Measurements from ENCODE around the gene PTPRN2.

PTPRN2 gene

GRCh38 chr7:157862731-157863130, 724.9 kb downstream of the PTPRN2 start:
- H3K4me3 ChIP-seq (ENCODE audit: low read depth, low read length): no peak overlapping the region
- TF ChIP-seq, protein P1, sequence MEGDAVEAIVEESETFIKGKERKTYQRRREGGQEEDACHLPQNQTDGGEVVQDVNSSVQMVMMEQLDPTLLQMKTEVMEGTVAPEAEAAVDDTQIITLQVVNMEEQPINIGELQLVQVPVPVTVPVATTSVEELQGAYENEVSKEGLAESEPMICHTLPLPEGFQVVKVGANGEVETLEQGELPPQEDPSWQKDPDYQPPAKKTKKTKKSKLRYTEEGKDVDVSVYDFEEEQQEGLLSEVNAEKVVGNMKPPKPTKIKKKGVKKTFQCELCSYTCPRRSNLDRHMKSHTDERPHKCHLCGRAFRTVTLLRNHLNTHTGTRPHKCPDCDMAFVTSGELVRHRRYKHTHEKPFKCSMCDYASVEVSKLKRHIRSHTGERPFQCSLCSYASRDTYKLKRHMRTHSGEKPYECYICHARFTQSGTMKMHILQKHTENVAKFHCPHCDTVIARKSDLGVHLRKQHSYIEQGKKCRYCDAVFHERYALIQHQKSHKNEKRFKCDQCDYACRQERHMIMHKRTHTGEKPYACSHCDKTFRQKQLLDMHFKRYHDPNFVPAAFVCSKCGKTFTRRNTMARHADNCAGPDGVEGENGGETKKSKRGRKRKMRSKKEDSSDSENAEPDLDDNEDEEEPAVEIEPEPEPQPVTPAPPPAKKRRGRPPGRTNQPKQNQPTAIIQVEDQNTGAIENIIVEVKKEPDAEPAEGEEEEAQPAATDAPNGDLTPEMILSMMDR (IDR thresholded peaks at IDR 0.05; ENCODE audit: control insufficient read depth, extremely low read depth, insufficient read depth): no peak
- no peak for DNase-seq (ENCODE audit: low read depth)

- DNase-seq (ENCODE audit: low read depth): no peak
- H3K4me3 ChIP-seq (ENCODE audit: low read depth, low read length): no peak overlapping the region
- TF ChIP-seq, protein P1 (IDR thresholded peaks at IDR 0.05; ENCODE audit: control insufficient read depth, extremely low read depth, insufficient read depth): no peak
These were observed 726.1 kb downstream of the PTPRN2 start for GRCh38 chr7:157861551-157861950.

DNA sequence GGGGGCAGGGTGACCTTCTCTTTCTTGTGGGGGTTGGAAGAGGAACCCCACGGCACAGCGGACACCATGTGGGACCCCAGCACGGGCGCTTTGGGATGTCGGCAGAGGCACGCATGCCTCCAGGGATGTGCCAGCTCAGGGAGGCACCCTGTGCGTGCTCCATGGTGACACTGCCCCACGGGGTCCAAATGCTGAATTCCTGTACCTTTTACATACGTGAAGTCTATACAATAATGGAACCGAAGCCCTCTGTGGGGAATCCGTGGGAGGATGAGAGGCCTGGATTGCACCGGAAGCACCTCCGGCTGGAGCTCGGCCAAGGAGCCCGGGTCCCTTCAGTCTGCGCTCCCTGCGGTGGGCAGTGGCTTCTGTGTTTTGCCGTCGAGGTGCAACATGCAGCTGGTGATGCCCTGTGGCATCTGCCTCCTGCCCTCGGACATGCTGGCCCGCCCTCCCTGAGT, 726.6 kb downstream of the PTPRN2 start:
- DNase-seq (ENCODE audit: low read depth): no peak
- H3K4me3 ChIP-seq (ENCODE audit: low read depth, low read length): no peak overlapping the region
- TF ChIP-seq, protein P1 (IDR thresholded peaks at IDR 0.05; ENCODE audit: control insufficient read depth, extremely low read depth, insufficient read depth): no peak

GRCh38 chr7:157860406-157860805, 727.2 kb downstream of the PTPRN2 start:
- TF ChIP-seq, protein P1 (IDR thresholded peaks at IDR 0.05; ENCODE audit: control insufficient read depth, extremely low read depth, insufficient read depth): no peak
- no peak overlapping the region for H3K4me3 ChIP-seq (ENCODE audit: low read depth, low read length)
- no peak for DNase-seq (ENCODE audit: low read depth)

- no peak overlapping the region for H3K4me3 ChIP-seq (ENCODE audit: low read depth, low read length)
- TF ChIP-seq, protein P1 (IDR thresholded peaks at IDR 0.05; ENCODE audit: control insufficient read depth, extremely low read depth, insufficient read depth): no peak
- DNase-seq (ENCODE audit: low read depth): no peak
These were observed 727.7 kb downstream of the PTPRN2 start for GRCh38 chr7:157859915-157860314.

- TF ChIP-seq, protein P1 (IDR thresholded peaks at IDR 0.05; ENCODE audit: control insufficient read depth, extremely low read depth, insufficient read depth): no peak
- H3K4me3 ChIP-seq (ENCODE audit: low read depth, low read length): no peak overlapping the region
- no peak for DNase-seq (ENCODE audit: low read depth)
These were observed 730.0 kb downstream of the PTPRN2 start for GRCh38 chr7:157857578-157858075.

DNA sequence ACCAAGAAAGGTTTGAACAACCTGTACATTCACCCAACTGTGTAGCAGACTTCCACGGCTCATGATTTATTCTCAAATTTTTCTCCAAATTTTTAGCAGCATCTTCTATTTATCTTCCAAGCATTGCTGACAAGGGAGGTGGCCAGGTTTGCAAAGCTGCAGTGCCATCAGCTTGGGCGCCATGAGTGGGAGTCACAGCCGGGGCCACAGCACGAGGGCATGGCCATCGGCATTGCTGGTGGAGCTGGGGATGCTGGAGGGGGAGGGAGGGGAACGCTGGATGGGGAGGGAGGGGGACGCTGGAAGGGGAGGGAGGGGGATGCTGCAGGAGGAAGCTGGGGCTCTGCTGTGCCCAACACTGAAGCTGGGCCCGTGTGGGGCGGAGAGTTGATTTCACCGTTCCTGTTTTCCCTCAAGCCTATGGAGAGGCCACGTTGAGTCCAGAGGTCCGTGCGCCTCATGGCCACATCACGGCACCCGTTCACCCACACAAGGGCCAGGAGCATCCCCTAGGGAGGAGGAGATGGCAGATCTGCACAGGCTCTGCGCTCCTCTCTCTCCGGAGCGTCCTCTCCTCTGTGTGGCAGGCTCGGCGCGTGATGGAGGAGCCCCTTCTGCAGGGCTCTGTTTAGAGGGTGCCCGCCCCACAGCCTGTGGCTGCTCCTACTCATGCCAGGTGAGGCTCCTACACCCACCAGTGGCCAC, 730.6 kb downstream of the PTPRN2 start:
- no peak for DNase-seq (ENCODE audit: low read depth)
- no peak overlapping the region for H3K4me3 ChIP-seq (ENCODE audit: low read depth, low read length)
- TF ChIP-seq, protein P1 (IDR thresholded peaks at IDR 0.05; ENCODE audit: control insufficient read depth, extremely low read depth, insufficient read depth): no peak

Measured in LNCaP clone FGC (cell line).